Suprapubic skin (tissue), 4 donors: ENCODE measurements around the gene IWS1.

Experiments used
- POLR2A ChIP-seq, 2 donors: fragments of 450-650 bp; IDR thresholded peaks; one replicate each; pipeline ENCODE4 v1.6.1; 2017; ENCODE audit warnings: antibody characterized with exemption in 2 of 2, mild to moderate bottlenecking in 2 of 2, moderate library complexity in 2 of 2
- POLR2AphosphoS5 ChIP-seq, 3 donors: sonication (generic); formaldehyde crosslinking; IDR thresholded peaks; one replicate each; pipeline ENCODE4 v1.6.1; 2017; ENCODE audit warnings: antibody characterized with exemption in 3 of 3
- TF ChIP-seq, protein P1 (sequence below), 2 donors: fragments of 200-600 bp in 1 of 2; fragments of 450-650 bp in 1 of 2; sonication (generic) in 1 of 2; IDR thresholded peaks; one replicate each; pipeline ENCODE4 v1.5.1; 2016 to 2019; ENCODE audit warnings: antibody characterized with exemption in 2 of 2, mild to moderate bottlenecking in 1 of 2, moderate library complexity in 1 of 2

DNA sequence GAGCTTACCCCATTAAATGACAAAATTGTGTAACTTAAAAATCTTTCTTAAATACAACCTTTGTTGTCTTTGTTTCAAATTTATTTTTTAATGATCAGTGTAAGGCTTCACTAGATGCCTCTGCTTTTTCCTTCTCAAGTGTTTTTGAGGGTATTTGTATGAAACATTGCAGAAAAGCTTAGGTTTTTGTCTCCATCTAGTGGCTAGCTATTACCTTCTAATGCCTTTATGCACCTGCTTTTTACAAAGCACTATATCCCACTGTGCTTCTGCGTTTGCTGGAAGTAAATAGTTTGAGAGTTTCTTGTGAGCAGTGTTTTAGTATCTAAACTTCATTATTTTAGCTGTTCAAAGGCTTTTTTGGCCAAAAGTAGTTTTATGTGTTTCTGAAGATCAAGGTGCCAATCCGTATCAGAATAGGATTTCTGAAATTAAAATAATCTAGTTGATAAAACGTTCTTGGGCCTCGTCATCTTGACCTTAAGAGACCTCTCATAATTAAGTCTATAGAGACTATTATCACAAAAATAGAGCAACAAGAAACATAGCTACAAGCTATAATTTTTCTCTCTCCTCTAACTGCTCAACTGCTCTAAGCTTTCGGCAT lies 47.0 kb downstream of the IWS1 start:
- no peak for TF ChIP-seq POLR2A (IDR thresholded peaks at IDR 0.05)
- TF ChIP-seq POLR2AphosphoS5 (IDR thresholded peaks at IDR 0.05), result no peak
- TF ChIP-seq, protein P1, sequence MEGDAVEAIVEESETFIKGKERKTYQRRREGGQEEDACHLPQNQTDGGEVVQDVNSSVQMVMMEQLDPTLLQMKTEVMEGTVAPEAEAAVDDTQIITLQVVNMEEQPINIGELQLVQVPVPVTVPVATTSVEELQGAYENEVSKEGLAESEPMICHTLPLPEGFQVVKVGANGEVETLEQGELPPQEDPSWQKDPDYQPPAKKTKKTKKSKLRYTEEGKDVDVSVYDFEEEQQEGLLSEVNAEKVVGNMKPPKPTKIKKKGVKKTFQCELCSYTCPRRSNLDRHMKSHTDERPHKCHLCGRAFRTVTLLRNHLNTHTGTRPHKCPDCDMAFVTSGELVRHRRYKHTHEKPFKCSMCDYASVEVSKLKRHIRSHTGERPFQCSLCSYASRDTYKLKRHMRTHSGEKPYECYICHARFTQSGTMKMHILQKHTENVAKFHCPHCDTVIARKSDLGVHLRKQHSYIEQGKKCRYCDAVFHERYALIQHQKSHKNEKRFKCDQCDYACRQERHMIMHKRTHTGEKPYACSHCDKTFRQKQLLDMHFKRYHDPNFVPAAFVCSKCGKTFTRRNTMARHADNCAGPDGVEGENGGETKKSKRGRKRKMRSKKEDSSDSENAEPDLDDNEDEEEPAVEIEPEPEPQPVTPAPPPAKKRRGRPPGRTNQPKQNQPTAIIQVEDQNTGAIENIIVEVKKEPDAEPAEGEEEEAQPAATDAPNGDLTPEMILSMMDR (IDR thresholded peaks at IDR 0.05), result peak; percentile 37 to 39
